OCI-LY7 (cell line): ENCODE measurements around the gene PRKN. TPM values are rescaled to one million over a fixed set of nuclear protein-coding genes. Genes with fewer than 3 reads are reported as not detected.

ENCODE experiments used
- BruUV-seq: library from RNA; stranded (reverse); fragments of 400-500 nt; replicated peaks from 2 replicates; lab custom pipeline; 2021; lab: Mats Ljungman, UMichigan
- CTCF ChIA-PET: fragments of 300-600 bp; sonication (Branson Sonifier 250); formaldehyde crosslinking; loops from one replicate; lab custom pipeline; 2022; ENCODE audit warnings: antibody characterized with exemption; ENCODE audit not compliant: unreplicated experiment; lab: Charles Lee
- POLR2A ChIA-PET: fragments of 300-600 bp; sonication (Branson Sonifier 250); formaldehyde crosslinking; loops from one replicate; lab custom pipeline; 2022; ENCODE audit warnings: antibody characterized with exemption; lab: Charles Lee
- DNase-seq: peaks from one replicate; pipeline ENCODE4 v3.0.0-alpha.2; 2015; ENCODE audit warnings: low spot score
- H2AFZ ChIP-seq: fragments of 200-600 bp; sonication (generic), shearing (Covaris generic); 2 replicates; pipeline ENCODE4 v1.6.1; 2014; ENCODE audit warnings: mild to moderate bottlenecking, antibody characterized with exemption, low read length, moderate library complexity
- H3K27ac ChIP-seq: fragments of 200-600 bp; sonication (generic); 2 replicates; pipeline ENCODE4 v1.5.1; 2014; ENCODE audit warnings: mixed run types, low read depth, mild to moderate bottlenecking, moderate library complexity, low read length, inconsistent platforms; ENCODE audit not compliant: poor library complexity, severe bottlenecking
- H3K36me3 ChIP-seq: fragments of 200-600 bp; sonication (generic); 2 replicates; pipeline ENCODE4 v1.6.1; 2014; ENCODE audit warnings: mild to moderate bottlenecking, antibody characterized with exemption, low read length, moderate library complexity, mixed read lengths; ENCODE audit not compliant: insufficient read depth
- H3K4me1 ChIP-seq: fragments of 200-600 bp; sonication (generic); 2 replicates; pipeline ENCODE4 v1.5.1; 2014; ENCODE audit warnings: mild to moderate bottlenecking, low read length; ENCODE audit not compliant: insufficient read depth, poor library complexity, severe bottlenecking
- H3K4me2 ChIP-seq: fragments of 200-600 bp; sonication (generic); 2 replicates; pipeline ENCODE4 v1.6.1; 2014; ENCODE audit warnings: mild to moderate bottlenecking, low read length
- H3K4me3 ChIP-seq: fragments of 200-600 bp; sonication (generic); 2 replicates; pipeline ENCODE4 v1.5.1; 2014; ENCODE audit warnings: mild to moderate bottlenecking, low read depth, low read length; ENCODE audit not compliant: poor library complexity, severe bottlenecking
- H3K79me2 ChIP-seq: fragments of 200-600 bp; sonication (generic); 2 replicates; pipeline ENCODE4 v1.6.1; 2016; ENCODE audit warnings: low read depth, mild to moderate bottlenecking, low read length, moderate library complexity, mixed read lengths; ENCODE audit not compliant: insufficient read depth
- H3K9me2 ChIP-seq: fragments of 200-600 bp; sonication (generic); 2 replicates; pipeline ENCODE4 v1.6.1; 2016; ENCODE audit warnings: mild to moderate bottlenecking, low read length, mixed read lengths; ENCODE audit not compliant: insufficient read depth
- H3K9me3 ChIP-seq: fragments of 200-600 bp; sonication (generic); 2 replicates; pipeline ENCODE4 v1.6.1; 2014; ENCODE audit warnings: mild to moderate bottlenecking, mixed run types, low read length, mixed read lengths
- H4K20me1 ChIP-seq: fragments of 200-600 bp; sonication (generic); 2 replicates; pipeline ENCODE4 v1.6.1; 2014; ENCODE audit warnings: mild to moderate bottlenecking, antibody characterized with exemption, low read length, moderate library complexity, mixed read lengths; ENCODE audit not compliant: insufficient read depth
- CTCF ChIP-seq: fragments of 200-600 bp; sonication (generic); conservative IDR thresholded peaks from 2 replicates; pipeline ENCODE4 v1.5.1; 2014; ENCODE audit warnings: mild to moderate bottlenecking, antibody characterized with exemption, low read length, moderate library complexity, mixed read lengths
- EZH2phosphoT487 ChIP-seq: fragments of 200-600 bp; sonication (generic); IDR thresholded peaks from 2 replicates; pipeline ENCODE4 v1.6.1; 2018; ENCODE audit warnings: low read depth, borderline replicate concordance, mild to moderate bottlenecking, mixed run types, antibody characterized with exemption, low read length, moderate library complexity, mixed read lengths
- intact Hi-C: fragments of 100-400 bp; cut with micrococcal nuclease; formaldehyde crosslinking; loops from one replicate; pipeline ENCODE4 v1.10.0; 2022; ENCODE audit not compliant: unreplicated experiment
- total RNA-seq, 2 experiments: library from RNA; depleted of rRNA in 1 of 2; stranded (reverse); fragments of >200 nt in 1 of 2; shearing (Covaris generic) in 1 of 2; gene quantifications; 2 replicates each; pipeline ENCODE4 v1.2.3, GENCODE V29; 2014 to 2022

The PRKN gene
- total RNA-seq, 2 experiments from 2014 or later, result 1.3 to 2.0 TPM

- no peak for DNase-seq
- Histone ChIP-seq H3K4me1 (no peaks in the 10 kb centered on the region), H3K79me2 (no peaks in the 10 kb centered on the region), H3K4me2 (no peak overlapping the region), H3K36me3 (no peaks in the 10 kb centered on the region), H3K4me3 (no peak overlapping the region), H3K9me3 (no peaks in the 10 kb centered on the region), H4K20me1 (no peaks in the 10 kb centered on the region), H2AFZ (no peak overlapping the region), H3K27ac (no peak overlapping the region), H3K9me2 (no peaks in the 10 kb centered on the region)
- ChIA-PET CTCF (no interaction called here), POLR2A (interaction anchor here (0.6 to 0.7 kb wide), 3 partner anchors 25 to 1708 kb away, joined by 3 to 4 read pairs (median 3); no protein-coding TSS in a partner anchor)
- TF ChIP-seq CTCF (no peak), EZH2phosphoT487 (no peak)
- no TSS peak for BruUV-seq
- intact Hi-C loops, result no loop called here
Measured at GRCh38 chr6:162409741-162410691, 317.6 kb downstream of the PRKN start.

GRCh38 chr6:162408826-162409535 is 318.6 kb downstream of the PRKN start:
- Histone ChIP-seq H4K20me1 (no peaks in the 10 kb centered on the region), H3K4me3 (no peak overlapping the region), H3K27ac (no peak overlapping the region), H3K4me1 (no peaks in the 10 kb centered on the region), H3K4me2 (no peak overlapping the region), H3K9me2 (no peaks in the 10 kb centered on the region), H3K9me3 (no peaks in the 10 kb centered on the region), H3K79me2 (no peaks in the 10 kb centered on the region), H3K36me3 (no peaks in the 10 kb centered on the region), H2AFZ (no peak overlapping the region)
- no peak for DNase-seq
- no TSS peak for BruUV-seq
- ChIA-PET POLR2A (no interaction called here), CTCF (no interaction called here)
- intact Hi-C loops, result no loop called here
- no peak for TF ChIP-seq EZH2phosphoT487
- TF ChIP-seq CTCF, result no peak
